K562 (cell line): ENCODE data around the gene COQ9. TPM values are rescaled to one million over a fixed set of nuclear protein-coding genes. Genes with fewer than 3 reads are reported as not detected.

Source experiments
- KDM1A ChIP-seq, 2 experiments: fragments of 450-650 bp; IDR thresholded peaks; 2 replicates each; pipeline ENCODE4 v1.6.1; 2016; ENCODE audit warnings: mild to moderate bottlenecking in 2 of 2
- RNF219 ChIP-seq: fragments of 250-450 bp; sonication (Bioruptor Pico); IDR thresholded peaks from 2 replicates; pipeline ENCODE4 v1.5.0; 2022; ENCODE audit warnings: mild to moderate bottlenecking
- RREB1 ChIP-seq: fragments of 250-450 bp; sonication (Bioruptor Pico); IDR thresholded peaks from 2 replicates; pipeline ENCODE4 v1.4.0; 2020
- ZBTB26 ChIP-seq: fragments of 450-650 bp; formaldehyde crosslinking; IDR thresholded peaks from 2 replicates; pipeline ENCODE4 v1.4.0; 2022; ENCODE audit warnings: missing genetic modification characterization
- ZNF407 ChIP-seq: fragments of 450-650 bp; IDR thresholded peaks from 2 replicates; pipeline ENCODE4 v1.6.1; 2016; ENCODE audit warnings: low read depth
- ZNF512 ChIP-seq: IDR thresholded peaks from 2 replicates; pipeline ENCODE4 v1.6.1; 2016; ENCODE audit warnings: missing genetic modification characterization, missing compliant biosample characterization
- polyA plus RNA-seq, 8 experiments: library from polyadenylated mRNA; depleted of rRNA in 4 of 8; stranded (reverse) in 5 of 8; unstranded in 3 of 8; fragments of >200 nt; fragmentation: Nextera tagmentation in 2 of 8; fragmentation: Illumina TruSeq in 1 of 8; extraction: Ambion mirVana in 2 of 8; extraction: Trizol in 1 of 8; gene quantifications; 2 replicates each; pipeline versions ENCODE4 v1.2.1 to v1.2.3, GENCODE V29; 2011 to 2014; ENCODE audit warnings: inconsistent platforms in 1 of 8, missing spikeins in 1 of 8
- total RNA-seq, 7 experiments: library from RNA; depleted of rRNA in 6 of 7; stranded (reverse); fragments of >200 nt in 6 of 7; fragmentation: Illumina TruSeq in 2 of 7; extraction: Trizol in 2 of 7; gene quantifications; 2 replicates each; pipeline versions ENCODE4 v1.2.1 to v1.2.3, GENCODE V29; 2011 to 2021; ENCODE audit warnings: low replicate concordance in 1 of 7

COQ9 gene
- total and polyA plus RNA-seq, 9 of the 15 experiments (the other 6 are each of a cell fraction or from before 2014, with no cell fraction given), result 35.0 to 139 (median 71.4) TPM

GRCh38 chr16:57479205-57479975, 32.1 kb downstream of the COQ9 start (continued):
- TF ChIP-seq ZBTB26 (CRISPR knock-in tag) (0 out of 2 replicates have a peak, but pooled peaks have one; percentile 61), RNF219 (CRISPR knock-in tag) (no peak), KDM1A (IDR thresholded peaks at IDR 0.05) (no peak), ZNF407 (no peak), RREB1 (CRISPR knock-in tag) (no peak), ZNF512 (tag) (peak; percentile 33; the same call in 1 of the 2 replicates)
